Measurements from ENCODE around the gene TXNDC8. TPM values are rescaled to one million over a fixed set of nuclear protein-coding genes. Genes with fewer than 3 reads are reported as not detected.
A peak's percentile ranks its signal among the peaks of the same experiment; 100 is the strongest.

Gene TXNDC8
- total and polyA plus RNA-seq, 2 donors (not counting 1 experiment from before 2014, with no cell fraction given) = not detected

DNA sequence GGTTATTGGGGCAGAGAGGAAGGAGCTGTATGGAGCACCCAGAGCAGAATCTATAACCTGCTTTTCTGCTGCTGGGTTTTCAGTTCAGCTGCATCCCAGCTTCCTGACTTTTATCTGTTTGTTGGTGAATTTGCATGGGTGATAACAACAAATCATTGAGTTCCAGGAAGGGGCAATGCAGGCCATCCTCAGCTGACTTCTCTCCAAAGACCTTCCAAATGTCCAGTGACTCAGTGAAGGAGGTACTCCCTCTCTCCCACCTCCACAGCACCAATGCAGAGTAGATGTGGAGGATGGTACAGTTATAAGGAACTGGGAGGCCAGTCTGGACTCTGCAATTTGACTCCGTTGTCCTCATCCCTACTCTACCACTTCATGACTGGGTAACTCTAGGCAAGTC, 79.7 kb downstream of the TXNDC8 start:
- no peak overlapping the region for H3K27ac Mint-ChIP-seq
- WGBS (ENCODE audit: insufficient coverage) = no CpG with 5 or more reads among the region's 1 CpG
- ATAC-seq (ENCODE audit: low read depth) = no peak
- no peak overlapping the region for H3K9ac ChIP-seq (ENCODE audit: low read length)
- peaks cover 5 to 21% of the 10 kb centered on the region in 2 donors for H3K4me1 ChIP-seq (ENCODE audit: control insufficient read depth in 2 of 2, insufficient read depth in 2 of 2, low read length in 2 of 2)
- no peaks in the 10 kb centered on the region for H3K79me2 ChIP-seq (ENCODE audit: control insufficient read depth, insufficient read depth, low read length)
- H3K4me2 ChIP-seq (replicated peaks; ENCODE audit: low read depth, low read length, poor library complexity, severe bottlenecking) = no peak overlapping the region
- peak overlapping the region in 1 of 5 experiments; percentile 75 for H3K4me3 ChIP-seq (ENCODE audit: control extremely low read depth in 1 of 5, extremely low read depth in 1 of 5, insufficient read depth in 1 of 5, low read depth in 2 of 5, low read length in 4 of 5)
- POLR2A ChIA-PET = no interaction called here
- H3K4me1 Mint-ChIP-seq = peaks cover 24% of the 10 kb centered on the region
- H3K36me3 ChIP-seq (replicated peaks in 1 of 2; ENCODE audit: control extremely low read depth in 1 of 2, control insufficient read depth in 1 of 2, extremely low read depth in 1 of 2, insufficient read depth in 2 of 2, low read length in 1 of 2) = no peaks in the 10 kb centered on the region
- TF ChIP-seq, protein P1, sequence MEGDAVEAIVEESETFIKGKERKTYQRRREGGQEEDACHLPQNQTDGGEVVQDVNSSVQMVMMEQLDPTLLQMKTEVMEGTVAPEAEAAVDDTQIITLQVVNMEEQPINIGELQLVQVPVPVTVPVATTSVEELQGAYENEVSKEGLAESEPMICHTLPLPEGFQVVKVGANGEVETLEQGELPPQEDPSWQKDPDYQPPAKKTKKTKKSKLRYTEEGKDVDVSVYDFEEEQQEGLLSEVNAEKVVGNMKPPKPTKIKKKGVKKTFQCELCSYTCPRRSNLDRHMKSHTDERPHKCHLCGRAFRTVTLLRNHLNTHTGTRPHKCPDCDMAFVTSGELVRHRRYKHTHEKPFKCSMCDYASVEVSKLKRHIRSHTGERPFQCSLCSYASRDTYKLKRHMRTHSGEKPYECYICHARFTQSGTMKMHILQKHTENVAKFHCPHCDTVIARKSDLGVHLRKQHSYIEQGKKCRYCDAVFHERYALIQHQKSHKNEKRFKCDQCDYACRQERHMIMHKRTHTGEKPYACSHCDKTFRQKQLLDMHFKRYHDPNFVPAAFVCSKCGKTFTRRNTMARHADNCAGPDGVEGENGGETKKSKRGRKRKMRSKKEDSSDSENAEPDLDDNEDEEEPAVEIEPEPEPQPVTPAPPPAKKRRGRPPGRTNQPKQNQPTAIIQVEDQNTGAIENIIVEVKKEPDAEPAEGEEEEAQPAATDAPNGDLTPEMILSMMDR (IDR thresholded peaks at IDR 0.05) = no peak
- TF ChIP-seq EZH2 (IDR thresholded peaks at IDR 0.05; ENCODE audit: borderline replicate concordance, insufficient read depth, low read depth, low read length, poor library complexity, severe bottlenecking) = no peak
- CTCF ChIA-PET = no interaction called here
- H3K27ac ChIP-seq (ENCODE audit: low read length in 2 of 2) = no peak overlapping the region
- H3K27me3 Mint-ChIP-seq = no peaks in the 10 kb centered on the region
- DNase-seq = no peak
- intact Hi-C loops (cut with micrococcal nuclease) = loop anchor here (2.0 to 10.0 kb wide), 6 partner anchors 93 to 1637 kb away; partner anchors contain the start of genes CTNNAL1, ECPAS and UGCG
- H3K4me3 Mint-ChIP-seq = no peak overlapping the region
- no peaks in the 10 kb centered on the region for H3K9me3 ChIP-seq (ENCODE audit: control extremely low read depth in 1 of 3, control insufficient read depth in 2 of 3, insufficient read depth in 1 of 3, low read length in 2 of 3)
- no peaks in the 10 kb centered on the region for H3K9me3 Mint-ChIP-seq (ENCODE audit: insufficient read depth)
- no peaks in the 10 kb centered on the region for H3K27me3 ChIP-seq (replicated peaks in 1 of 4; ENCODE audit: control extremely low read depth in 1 of 4, control insufficient read depth in 3 of 4, insufficient read depth in 4 of 4, low read length in 3 of 4)
- peak overlapping the region; percentile 93 for H2AFZ ChIP-seq (ENCODE audit: insufficient read depth, low read depth, low read length, poor library complexity, severe bottlenecking)
- no peaks in the 10 kb centered on the region for H4K20me1 ChIP-seq (ENCODE audit: control insufficient read depth, insufficient read depth, low read length, poor library complexity, severe bottlenecking)

DNA sequence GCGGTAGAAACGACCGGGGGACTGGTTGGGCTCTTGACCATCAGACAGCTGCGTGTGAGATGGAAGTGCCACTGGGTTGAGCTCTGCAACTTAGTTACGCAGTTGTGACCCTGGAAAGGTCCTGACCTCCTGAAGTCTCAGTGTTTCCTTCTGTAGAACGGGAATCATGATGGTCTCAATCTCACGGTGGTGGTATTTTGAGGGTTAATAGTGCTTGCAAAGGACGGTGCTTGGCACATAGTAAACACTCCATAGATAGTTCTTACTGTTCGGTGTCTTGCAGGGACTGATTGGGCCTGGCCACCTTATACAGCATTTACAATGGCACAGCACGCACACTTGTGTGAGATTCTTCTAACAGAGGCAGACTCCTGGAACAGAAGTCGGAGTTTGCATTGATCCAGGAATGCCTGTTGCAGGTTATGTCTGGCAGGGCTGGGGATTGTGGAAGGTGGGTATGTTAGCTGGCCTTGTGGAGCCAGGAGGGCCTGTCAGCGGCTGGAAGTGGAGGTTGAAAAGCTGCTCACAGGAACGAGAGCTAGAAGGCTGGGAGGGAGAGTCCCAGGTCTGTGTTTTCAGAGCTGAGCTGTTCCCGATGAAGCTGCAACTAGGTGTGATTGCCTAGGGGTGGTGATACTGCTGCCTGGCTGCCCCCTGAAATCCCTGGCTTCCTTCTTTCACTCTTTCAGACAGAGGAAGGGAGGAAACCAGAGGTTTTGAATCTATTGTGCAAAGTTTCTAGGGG, 80.4 kb downstream of the TXNDC8 start:
- ATAC-seq (ENCODE audit: low read depth) (no peak), DNase-seq (no peak)
- peak overlapping the region; percentile 93 for H2AFZ ChIP-seq (ENCODE audit: insufficient read depth, low read depth, low read length, poor library complexity, severe bottlenecking)
- H3K4me1 ChIP-seq (ENCODE audit: control insufficient read depth in 2 of 2, insufficient read depth in 2 of 2, low read length in 2 of 2) = peaks cover 5 to 21% of the 10 kb centered on the region in 2 donors
- TF ChIP-seq, protein P1 (IDR thresholded peaks at IDR 0.05) = no peak
- no peak for TF ChIP-seq EZH2 (IDR thresholded peaks at IDR 0.05; ENCODE audit: borderline replicate concordance, insufficient read depth, low read depth, low read length, poor library complexity, severe bottlenecking)
- POLR2A ChIA-PET = no interaction called here
- CTCF ChIA-PET = interaction anchor here (0.7 kb wide), 1 partner anchor 37 kb away, joined by 3 read pairs; no protein-coding TSS in a partner anchor
- H3K4me2 ChIP-seq (replicated peaks; ENCODE audit: low read depth, low read length, poor library complexity, severe bottlenecking) = peak overlapping the region; percentile 69
- 9% methylated on average over 9 of the region's 14 CpGs for WGBS (ENCODE audit: insufficient coverage)
- no peaks in the 10 kb centered on the region for H4K20me1 ChIP-seq (ENCODE audit: control insufficient read depth, insufficient read depth, low read length, poor library complexity, severe bottlenecking)
- Mint-ChIP-seq H3K4me1 (peaks cover 26% of the 10 kb centered on the region), H3K4me3 (peak overlapping the region; percentile 92), H3K9me3 (ENCODE audit: insufficient read depth) (no peaks in the 10 kb centered on the region), H3K27ac (peak overlapping the region; percentile 85), H3K27me3 (no peaks in the 10 kb centered on the region)
- no peak overlapping the region for H3K27ac ChIP-seq (ENCODE audit: low read length in 2 of 2)
- H3K9ac ChIP-seq (ENCODE audit: low read length) = peak overlapping the region; percentile 81
- no peaks in the 10 kb centered on the region for H3K79me2 ChIP-seq (ENCODE audit: control insufficient read depth, insufficient read depth, low read length)
- no peaks in the 10 kb centered on the region for H3K27me3 ChIP-seq (replicated peaks in 1 of 4; ENCODE audit: control extremely low read depth in 1 of 4, control insufficient read depth in 3 of 4, insufficient read depth in 4 of 4, low read length in 3 of 4)
- peak overlapping the region; percentile 75 to 88 (median 83) for H3K4me3 ChIP-seq (ENCODE audit: control extremely low read depth in 1 of 5, extremely low read depth in 1 of 5, insufficient read depth in 1 of 5, low read depth in 2 of 5, low read length in 4 of 5)
- no peaks in the 10 kb centered on the region for H3K9me3 ChIP-seq (ENCODE audit: control extremely low read depth in 1 of 3, control insufficient read depth in 2 of 3, insufficient read depth in 1 of 3, low read length in 2 of 3)
- H3K36me3 ChIP-seq (replicated peaks in 1 of 2; ENCODE audit: control extremely low read depth in 1 of 2, control insufficient read depth in 1 of 2, extremely low read depth in 1 of 2, insufficient read depth in 2 of 2, low read length in 1 of 2) = no peaks in the 10 kb centered on the region
- intact Hi-C loops (cut with micrococcal nuclease) = loop anchor here (2.0 to 10.0 kb wide), 6 partner anchors 92 to 1638 kb away; partner anchors contain the start of genes CTNNAL1, ECPAS and UGCG
